NCI-H1417 treated with DMSO at 0.1 percent for 48 hours (cell line): ENCODE results near the gene CD9.
"Not testable (repeated sequence)": the region's sequence is repeated elsewhere in the genome, so short reads cannot be mapped to it uniquely, and the experiment has no call there.

Experiments
- DNase-seq: peaks from one replicate; lab custom pipeline; 2025; lab: John Stamatoyannopoulos, UW

CD9 gene

GRCh38 chr12:6199531-6200255 lies 507 bp upstream of the CD9 start:
- no peak for DNase-seq

GRCh38 chr12:6201213-6201608 lies 1.0 kb downstream of the CD9 start:
- no peak for DNase-seq

- no peak for DNase-seq
These were observed 1.6 kb downstream of the CD9 start for GRCh38 chr12:6201826-6202225.

DNA sequence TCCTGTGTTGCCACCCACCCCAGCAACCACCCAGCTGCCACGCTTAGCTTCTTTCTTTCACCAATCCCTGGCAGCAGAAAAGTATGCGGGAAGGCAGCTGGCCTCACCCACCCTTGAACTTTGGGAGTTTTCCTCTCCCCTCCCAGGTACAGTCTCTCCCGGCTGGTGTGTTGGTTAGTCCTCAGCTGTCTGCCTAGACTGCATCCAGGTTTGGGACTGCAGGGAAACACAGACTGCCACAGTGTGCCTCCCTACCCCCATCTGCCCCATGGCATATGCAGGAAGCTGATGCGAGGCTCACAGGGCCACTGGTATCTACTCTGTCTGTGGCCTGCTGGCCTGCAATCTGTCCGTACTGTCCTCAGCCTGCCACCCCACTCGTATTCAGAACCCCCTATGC lies 2.1 kb downstream of the CD9 start:
- DNase-seq: no peak

- DNase-seq: no peak
These were observed 2.6 kb downstream of the CD9 start for GRCh38 chr12:6202846-6203245.

GRCh38 chr12:6203601-6204000 lies 3.4 kb downstream of the CD9 start:
- no peak for DNase-seq

DNA sequence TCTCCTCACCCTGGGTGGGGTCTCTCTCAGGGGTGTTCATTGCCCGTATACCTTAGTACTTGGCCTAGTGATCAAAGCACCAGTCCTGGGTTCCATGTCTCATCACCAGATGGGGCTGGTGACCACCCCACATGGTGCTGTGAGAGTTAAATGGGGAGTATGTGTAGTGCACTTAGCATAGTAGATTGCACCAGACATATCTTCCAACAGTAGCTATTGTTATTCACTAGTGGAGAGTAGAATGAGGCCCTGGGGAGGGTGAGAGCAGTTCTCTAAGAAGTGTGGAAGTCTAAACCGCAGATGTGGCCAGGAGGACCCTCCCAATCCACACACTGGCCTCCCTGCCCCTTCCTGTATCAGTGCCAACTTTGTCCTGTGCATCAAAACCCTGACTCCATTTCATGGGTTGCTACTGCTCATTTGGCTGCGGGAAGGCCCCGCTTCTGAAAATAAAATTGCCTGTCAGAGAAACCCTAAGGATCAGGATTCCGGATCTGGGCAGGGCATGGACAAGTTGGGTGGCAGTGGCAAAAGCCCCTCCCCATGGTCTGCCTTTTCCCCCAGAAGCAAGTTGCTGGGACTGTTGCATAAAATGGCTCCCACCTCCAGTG lies 4.4 kb downstream of the CD9 start:
- DNase-seq: no peak

DNA sequence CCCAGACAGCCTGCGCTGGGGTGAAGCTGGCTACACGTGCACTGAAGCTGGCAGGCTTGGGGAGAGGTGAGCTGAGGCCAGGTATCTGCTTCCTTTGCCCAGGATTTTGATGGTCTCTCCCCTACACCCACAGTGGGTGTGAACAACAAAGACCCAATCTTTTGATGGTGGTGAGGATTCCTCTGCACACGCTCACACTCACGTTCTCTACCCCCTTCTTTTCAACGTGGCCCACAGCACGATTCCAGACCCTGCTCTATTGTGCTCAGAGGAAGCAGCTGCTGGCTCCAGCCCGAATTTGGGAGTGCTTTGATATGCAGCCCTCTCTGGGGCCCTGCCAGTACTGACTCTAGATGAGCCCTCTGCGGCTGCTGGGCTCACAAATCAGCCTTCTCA lies 4.9 kb downstream of the CD9 start:
- no peak for DNase-seq

GRCh38 chr12:6205761-6206160 lies 5.6 kb downstream of the CD9 start:
- DNase-seq: no peak

DNA sequence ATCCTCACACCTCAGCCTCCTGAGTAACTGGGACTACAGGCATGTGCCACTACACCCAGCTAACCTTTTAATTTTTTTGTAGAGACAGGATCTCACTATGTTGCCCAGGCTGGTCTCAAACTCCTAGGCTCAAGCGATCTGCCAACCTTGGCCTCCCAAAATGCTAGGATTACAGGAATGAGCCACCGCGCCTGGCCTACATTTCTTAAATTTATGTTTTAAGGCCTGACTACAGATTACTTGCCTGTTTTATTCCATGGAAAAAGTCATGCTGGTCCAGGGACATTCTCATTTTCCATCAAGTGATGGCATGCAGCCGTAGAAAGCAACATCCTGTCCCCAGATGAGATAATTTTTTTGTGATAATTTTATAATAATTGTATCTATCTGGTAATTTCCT lies 6.1 kb downstream of the CD9 start:
- no peak for DNase-seq

- no peak for DNase-seq
These were observed 7.2 kb downstream of the CD9 start for GRCh38 chr12:6207259-6207925.

- DNase-seq: no peak
These were observed 7.9 kb downstream of the CD9 start for GRCh38 chr12:6208130-6208529.

- DNase-seq: not testable (repeated sequence)
These were observed 9.2 kb downstream of the CD9 start for GRCh38 chr12:6209428-6209827.

- no peak for DNase-seq
These were observed 11.2 kb downstream of the CD9 start for GRCh38 chr12:6211421-6211869.

GRCh38 chr12:6212086-6212485 lies 11.9 kb downstream of the CD9 start:
- no peak for DNase-seq

DNA sequence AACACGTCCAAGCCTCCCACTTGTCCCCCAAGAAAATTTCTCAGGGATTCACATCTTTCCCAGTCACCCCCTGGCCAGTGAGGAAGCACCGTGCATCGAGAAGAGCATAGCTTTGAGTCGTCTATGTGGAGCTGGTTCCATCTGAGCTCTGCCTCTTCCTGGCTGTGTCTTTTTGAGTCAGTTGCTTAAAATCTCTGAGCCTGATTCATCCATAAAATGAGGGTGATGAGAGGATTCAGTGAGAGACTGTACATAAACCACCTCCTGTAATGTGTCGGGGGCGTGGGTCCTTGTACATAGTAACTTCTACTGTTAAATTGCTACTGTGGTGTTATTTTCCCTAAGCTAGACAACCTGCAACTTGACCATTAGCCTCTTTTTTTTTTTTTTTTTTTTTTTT lies 13.8 kb downstream of the CD9 start:
- DNase-seq: no peak

DNA sequence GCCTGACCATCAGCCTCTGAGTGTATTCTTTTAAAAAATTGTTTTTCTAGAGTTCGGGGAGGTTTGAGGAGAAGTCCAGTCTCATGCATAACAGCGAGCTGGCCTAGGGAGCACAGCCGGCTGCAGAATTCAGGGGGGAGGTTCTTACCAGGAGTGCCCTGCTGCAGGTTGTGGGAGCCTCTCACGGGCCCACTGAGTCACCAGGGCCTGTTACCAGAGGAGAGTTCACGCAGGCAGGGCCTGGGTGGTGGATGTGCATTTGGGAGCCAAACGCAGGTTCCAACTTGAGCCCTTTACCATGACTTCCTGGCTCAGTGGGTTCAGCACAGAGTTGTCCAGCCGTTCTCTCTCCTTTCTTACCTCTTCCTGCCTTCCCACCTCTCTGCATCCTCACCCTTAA lies 14.4 kb downstream of the CD9 start:
- DNase-seq: no peak

GRCh38 chr12:6215120-6215807 lies 15.1 kb downstream of the CD9 start:
- no peak for DNase-seq

DNA sequence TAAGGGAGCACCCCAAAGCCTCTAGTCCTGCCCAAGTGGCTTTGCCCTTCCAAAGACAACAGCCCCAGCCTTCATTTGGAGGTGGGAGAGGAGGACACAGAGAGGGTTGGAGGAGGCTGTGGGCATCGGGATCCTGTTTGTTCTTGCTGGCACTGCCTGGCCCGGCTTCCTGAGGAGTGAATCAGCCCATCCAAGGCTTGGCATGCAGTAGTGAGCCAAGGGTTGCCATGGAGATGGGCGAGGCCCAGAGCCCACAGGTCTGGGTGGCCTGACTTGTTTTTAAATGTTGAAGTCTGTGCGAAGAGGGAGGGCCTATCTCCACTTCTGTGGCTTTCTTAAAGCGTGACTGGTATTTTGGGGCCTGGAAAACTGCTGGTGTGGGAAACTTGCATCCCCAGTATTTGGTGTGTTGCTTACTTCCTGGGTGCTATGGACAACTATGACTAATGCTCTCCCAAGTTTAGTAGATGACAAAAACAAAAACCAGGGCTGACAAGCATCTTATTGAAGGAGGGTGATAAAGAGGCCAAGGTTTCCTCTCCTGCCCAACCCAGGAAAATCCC lies 15.8 kb downstream of the CD9 start:
- DNase-seq: no peak

DNA sequence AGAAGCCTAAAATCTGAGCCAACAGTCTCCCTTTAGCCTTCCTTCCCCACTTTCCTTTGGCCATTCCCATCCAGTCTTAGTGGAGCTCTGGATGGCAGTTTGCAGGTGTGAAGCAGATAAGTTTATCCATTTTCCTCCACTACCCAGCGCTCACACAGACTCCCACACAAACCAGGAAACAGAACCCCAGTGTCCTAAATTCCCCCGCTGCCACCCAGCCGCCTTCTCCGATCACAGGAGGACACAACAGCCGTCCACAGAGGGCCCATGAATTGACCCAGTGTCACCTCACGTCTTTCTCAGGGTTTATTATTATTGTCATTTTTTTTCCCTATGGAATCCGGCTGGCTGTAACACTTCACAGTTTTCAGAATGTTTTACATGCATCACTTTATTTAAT lies 16.4 kb downstream of the CD9 start:
- DNase-seq: no peak

- DNase-seq: no peak
These were observed 18.2 kb downstream of the CD9 start for GRCh38 chr12:6218347-6218925.

DNA sequence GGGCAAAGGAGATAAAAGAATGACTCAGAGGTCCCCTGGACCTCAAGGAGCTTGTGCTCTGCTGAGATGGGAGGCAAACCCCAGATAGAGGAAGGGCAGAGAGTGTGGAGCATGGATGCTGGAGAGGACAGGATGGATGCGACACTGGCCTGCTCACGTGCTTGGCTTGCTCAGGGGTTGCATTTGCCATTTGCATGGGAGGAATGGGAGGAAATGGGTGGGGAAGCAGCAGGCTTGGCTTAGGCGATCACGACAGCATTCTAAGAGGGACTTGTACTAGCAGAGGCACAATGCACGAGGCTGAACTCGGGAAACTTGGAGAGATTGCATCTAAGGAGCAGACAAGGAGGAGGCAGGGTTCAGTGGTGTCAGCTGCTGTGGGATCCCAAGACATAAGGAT lies 19.8 kb downstream of the CD9 start:
- DNase-seq: no peak
